GM23338 (cell line): Measurements from ENCODE around the gene TNFSF9. TPM values are rescaled to one million over a fixed set of nuclear protein-coding genes. Genes with fewer than 3 reads are reported as not detected.

Experiments used
- ATAC-seq: fragments of 200-7000 bp; cut with Tn5 transposase; 3 replicates; pipeline ENCODE4 v1.9.1; 2020
- DNase-seq: peaks from one replicate; pipeline ENCODE4 v3.0.0-alpha.2; 2015; ENCODE audit warnings: low spot score
- H2AFZ ChIP-seq: fragments of 200-600 bp; sonication (generic); 2 replicates; pipeline ENCODE4 v1.8.0; 2016; ENCODE audit warnings: antibody characterized with exemption, mild to moderate bottlenecking, moderate library complexity
- H3F3A ChIP-seq: fragments of 200-600 bp; sonication (generic); replicated peaks from 2 replicates; pipeline ENCODE4 v1.8.0; 2017; ENCODE audit warnings: antibody characterized with exemption, mixed run types, low read depth
- H3K27ac ChIP-seq: fragments of 200-600 bp; sonication (generic); 2 replicates; pipeline ENCODE4 v1.6.1; 2016; ENCODE audit warnings: low read depth
- H3K27me3 ChIP-seq: fragments of 200-600 bp; sonication (generic); 2 replicates; pipeline ENCODE4 v1.8.0; 2016; ENCODE audit warnings: mild to moderate bottlenecking, mixed run types, moderate library complexity; ENCODE audit not compliant: insufficient read depth
- H3K36me3 ChIP-seq: fragments of 200-600 bp; sonication (generic); 2 replicates; pipeline ENCODE4 v1.8.0; 2016; ENCODE audit warnings: mild to moderate bottlenecking; ENCODE audit not compliant: insufficient read depth
- H3K4me1 ChIP-seq: fragments of 200-600 bp; sonication (generic); 2 replicates; pipeline ENCODE4 v1.8.0; 2016; ENCODE audit warnings: mild to moderate bottlenecking, moderate library complexity; ENCODE audit not compliant: insufficient read depth
- H3K4me2 ChIP-seq: fragments of 200-600 bp; sonication (generic); 2 replicates; pipeline ENCODE4 v1.7.1; 2017; ENCODE audit warnings: mixed run types
- H3K4me3 ChIP-seq: fragments of 200-600 bp; sonication (generic); 2 replicates; pipeline ENCODE4 v1.6.1; 2016; ENCODE audit warnings: mixed run types
- H3K79me2 ChIP-seq: fragments of 200-600 bp; sonication (generic); replicated peaks from 2 replicates; pipeline ENCODE4 v1.8.0; 2017; ENCODE audit warnings: mild to moderate bottlenecking; ENCODE audit not compliant: insufficient read depth
- H3K9me2 ChIP-seq: fragments of 200-600 bp; sonication (generic); 2 replicates; pipeline ENCODE4 v1.8.0; 2017; ENCODE audit not compliant: insufficient read depth
- H4K20me1 ChIP-seq: fragments of 200-600 bp; sonication (generic); replicated peaks from 2 replicates; pipeline ENCODE4 v1.8.0; 2017; ENCODE audit warnings: mild to moderate bottlenecking; ENCODE audit not compliant: insufficient read depth
- H3K27ac Mint-ChIP-seq: 2 replicates; pipeline ENCODE4 v1.8.0; 2020; ENCODE audit warnings: inconsistent platforms, mild to moderate bottlenecking, moderate library complexity, mixed read lengths
- H3K27me3 Mint-ChIP-seq: 3 replicates; pipeline ENCODE4 v1.8.0; 2022; ENCODE audit warnings: low read depth, mild to moderate bottlenecking, moderate library complexity, mixed read lengths, inconsistent platforms; ENCODE audit not compliant: insufficient read depth, poor library complexity
- H3K36me3 Mint-ChIP-seq: 3 replicates; pipeline ENCODE4 v1.8.0; 2021; ENCODE audit warnings: low read depth, mild to moderate bottlenecking, inconsistent platforms, moderate library complexity, mixed read lengths
- H3K4me1 Mint-ChIP-seq: 3 replicates; pipeline ENCODE4 v1.8.0; 2020; ENCODE audit warnings: mild to moderate bottlenecking, inconsistent platforms, mixed read lengths
- H3K4me3 Mint-ChIP-seq: 3 replicates; pipeline ENCODE4 v1.8.0; 2021; ENCODE audit warnings: moderate library complexity, mild to moderate bottlenecking, inconsistent platforms, mixed read lengths
- H3K9me3 Mint-ChIP-seq: 3 replicates; pipeline ENCODE4 v1.8.0; 2020; ENCODE audit warnings: moderate library complexity, mild to moderate bottlenecking, inconsistent platforms, mixed read lengths
- CREB1 ChIP-seq: fragments of 250-450 bp; sonication (Bioruptor Pico); IDR thresholded peaks from 2 replicates; pipeline ENCODE4 v1.5.0; 2020; ENCODE audit warnings: low read depth, mild to moderate bottlenecking, moderate library complexity
- CTCF ChIP-seq, 2 experiments: fragments of 200-600 bp in 1 of 2; sonication (generic) in 1 of 2; conservative IDR thresholded peaks; 2 replicates each; pipeline versions ENCODE4 v1.5.1 to v1.6.1; 2016 to 2017; ENCODE audit warnings: antibody characterized with exemption in 2 of 2, low read depth in 2 of 2, mild to moderate bottlenecking in 2 of 2, moderate library complexity in 1 of 2
- EZH2 ChIP-seq: fragments of 200-600 bp; sonication (generic); IDR thresholded peaks from one replicate; pipeline ENCODE4 v1.8.0; 2017; ENCODE audit warnings: antibody characterized with exemption, mild to moderate bottlenecking, low read depth; ENCODE audit not compliant: unreplicated experiment
- EZH2phosphoT487 ChIP-seq: fragments of 200-600 bp; sonication (generic); IDR thresholded peaks from one replicate; pipeline ENCODE4 v1.8.1; 2018; ENCODE audit warnings: antibody characterized with exemption; ENCODE audit not compliant: unreplicated experiment
- JUNB ChIP-seq: IDR thresholded peaks from one replicate; pipeline ENCODE4 v1.6.1; 2016; ENCODE audit warnings: antibody characterized with exemption; ENCODE audit not compliant: unreplicated experiment
- NANOG ChIP-seq: IDR thresholded peaks from 2 replicates; pipeline ENCODE4 v1.6.1; 2016; ENCODE audit warnings: antibody characterized with exemption, borderline replicate concordance
- POLR2AphosphoS5 ChIP-seq: IDR thresholded peaks from 2 replicates; pipeline ENCODE4 v1.6.1; 2016; ENCODE audit warnings: antibody characterized with exemption, low read depth
- STAT1 ChIP-seq: IDR thresholded peaks from one replicate; pipeline ENCODE4 v1.6.1; 2016; ENCODE audit warnings: antibody characterized with exemption; ENCODE audit not compliant: unreplicated experiment
- ZNF114 ChIP-seq: fragments of 250-450 bp; sonication (Bioruptor Pico); IDR thresholded peaks from 2 replicates; pipeline ENCODE4 v1.5.0; 2020; ENCODE audit warnings: mild to moderate bottlenecking, moderate library complexity
- ZNF331 ChIP-seq: fragments of 250-450 bp; sonication (Bioruptor Pico); IDR thresholded peaks from 2 replicates; pipeline ENCODE4 v1.5.0; 2020; ENCODE audit warnings: low read depth, mild to moderate bottlenecking, moderate library complexity
- polyA plus RNA-seq: library from polyadenylated mRNA; unstranded; fragments of >200 nt; fragmentation: Nextera tagmentation; extraction: Ambion mirVana; gene quantifications from 2 replicates; pipeline ENCODE4 v1.2.1, GENCODE V29; 2016
- total RNA-seq: library from RNA; depleted of rRNA; stranded (reverse); fragments of >200 nt; shearing (Covaris generic); gene quantifications from 2 replicates; pipeline ENCODE4 v1.2.3, GENCODE V29; 2014
- TF ChIP-seq, protein P1 (sequence below): IDR thresholded peaks from 2 replicates; pipeline ENCODE4 v1.6.1; 2016; ENCODE audit warnings: antibody characterized with exemption
- TF ChIP-seq, protein P2 (sequence below): fragments of 250-450 bp; sonication (Bioruptor Pico); IDR thresholded peaks from 2 replicates; pipeline ENCODE4 v1.5.0; 2020; ENCODE audit warnings: mild to moderate bottlenecking, moderate library complexity
- TF ChIP-seq, protein P3 (sequence below): IDR thresholded peaks from one replicate; pipeline ENCODE4 v1.6.1; 2018; ENCODE audit warnings: antibody characterized with exemption; ENCODE audit not compliant: unreplicated experiment

Gene TNFSF9
- total and polyA plus RNA-seq, 2 experiments from 2014 or later: 2.6 to 9.1 TPM

DNA sequence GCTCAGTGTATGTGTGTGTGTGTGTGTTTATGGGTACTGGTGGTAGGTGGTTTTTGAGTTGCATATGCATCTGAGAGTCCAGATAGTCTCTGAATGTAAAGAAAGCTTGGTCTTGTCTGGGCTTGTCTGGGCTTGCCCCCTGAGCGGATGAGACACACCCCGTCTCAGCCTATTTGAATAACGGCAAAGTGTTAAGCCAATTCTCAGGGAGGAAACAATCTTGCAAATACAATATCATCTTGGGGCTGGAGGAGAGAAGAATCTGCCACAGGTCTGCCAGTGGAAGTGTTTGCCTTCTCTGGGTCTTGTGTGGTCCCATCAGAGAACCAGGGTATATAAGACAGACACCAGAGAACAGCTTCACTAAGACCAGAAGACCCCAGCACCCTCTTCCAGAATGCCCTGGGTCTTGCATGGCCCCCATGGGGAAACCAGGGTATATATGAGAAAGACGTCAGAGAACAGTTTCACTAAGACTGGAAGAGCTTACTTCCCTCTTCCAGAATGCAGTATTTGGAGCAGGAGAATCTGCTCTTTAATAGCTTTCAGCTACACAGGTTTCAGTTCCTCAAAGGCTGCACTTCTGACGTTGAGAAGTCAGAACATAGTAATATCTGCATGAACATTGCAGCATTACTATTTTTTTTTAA lies 46.8 kb downstream of the TNFSF9 start:
- no peak overlapping the region for H3K27ac Mint-ChIP-seq

More for the DNA sequence above, 46.8 kb downstream of the TNFSF9 start:
- Histone ChIP-seq H3K9me2 (no peaks in the 10 kb centered on the region; the same call in 1 of the 2 replicates), H3K4me3 (no peak overlapping the region), H3K4me2 (no peak overlapping the region), H2AFZ (peak overlapping the region; percentile 59; the same call in 1 of the 2 replicates), H3K4me1 (peaks cover 19% of the 10 kb centered on the region), H3K27ac (no peak overlapping the region), H4K20me1 (no peaks in the 10 kb centered on the region), H3F3A (no peaks in the 10 kb centered on the region), H3K36me3 (peaks cover 11% of the 10 kb centered on the region; the same call in 1 of the 2 replicates), H3K27me3 (no peaks in the 10 kb centered on the region), H3K79me2 (no peaks in the 10 kb centered on the region)
- Mint-ChIP-seq H3K36me3 (peaks cover 14% of the 10 kb centered on the region; the same call in 2 of the 3 replicates), H3K27me3 (peaks cover 4% of the 10 kb centered on the region), H3K9me3 (peaks cover 23% of the 10 kb centered on the region), H3K4me1 (no peaks in the 10 kb centered on the region), H3K4me3 (no peak overlapping the region)
- no peak for DNase-seq
- ATAC-seq: no peak
- TF ChIP-seq JUNB: no peak
- TF ChIP-seq EZH2phosphoT487: no peak
- TF ChIP-seq CTCF (conservative IDR thresholded peaks at IDR 0.05; ENCODE audit: low read depth in 2 of 2): no peak
- TF ChIP-seq, protein P1, sequence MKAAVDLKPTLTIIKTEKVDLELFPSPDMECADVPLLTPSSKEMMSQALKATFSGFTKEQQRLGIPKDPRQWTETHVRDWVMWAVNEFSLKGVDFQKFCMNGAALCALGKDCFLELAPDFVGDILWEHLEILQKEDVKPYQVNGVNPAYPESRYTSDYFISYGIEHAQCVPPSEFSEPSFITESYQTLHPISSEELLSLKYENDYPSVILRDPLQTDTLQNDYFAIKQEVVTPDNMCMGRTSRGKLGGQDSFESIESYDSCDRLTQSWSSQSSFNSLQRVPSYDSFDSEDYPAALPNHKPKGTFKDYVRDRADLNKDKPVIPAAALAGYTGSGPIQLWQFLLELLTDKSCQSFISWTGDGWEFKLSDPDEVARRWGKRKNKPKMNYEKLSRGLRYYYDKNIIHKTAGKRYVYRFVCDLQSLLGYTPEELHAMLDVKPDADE: no peak
- no peak for TF ChIP-seq POLR2AphosphoS5
- TF ChIP-seq CREB1: no peak
- TF ChIP-seq, protein P2, sequence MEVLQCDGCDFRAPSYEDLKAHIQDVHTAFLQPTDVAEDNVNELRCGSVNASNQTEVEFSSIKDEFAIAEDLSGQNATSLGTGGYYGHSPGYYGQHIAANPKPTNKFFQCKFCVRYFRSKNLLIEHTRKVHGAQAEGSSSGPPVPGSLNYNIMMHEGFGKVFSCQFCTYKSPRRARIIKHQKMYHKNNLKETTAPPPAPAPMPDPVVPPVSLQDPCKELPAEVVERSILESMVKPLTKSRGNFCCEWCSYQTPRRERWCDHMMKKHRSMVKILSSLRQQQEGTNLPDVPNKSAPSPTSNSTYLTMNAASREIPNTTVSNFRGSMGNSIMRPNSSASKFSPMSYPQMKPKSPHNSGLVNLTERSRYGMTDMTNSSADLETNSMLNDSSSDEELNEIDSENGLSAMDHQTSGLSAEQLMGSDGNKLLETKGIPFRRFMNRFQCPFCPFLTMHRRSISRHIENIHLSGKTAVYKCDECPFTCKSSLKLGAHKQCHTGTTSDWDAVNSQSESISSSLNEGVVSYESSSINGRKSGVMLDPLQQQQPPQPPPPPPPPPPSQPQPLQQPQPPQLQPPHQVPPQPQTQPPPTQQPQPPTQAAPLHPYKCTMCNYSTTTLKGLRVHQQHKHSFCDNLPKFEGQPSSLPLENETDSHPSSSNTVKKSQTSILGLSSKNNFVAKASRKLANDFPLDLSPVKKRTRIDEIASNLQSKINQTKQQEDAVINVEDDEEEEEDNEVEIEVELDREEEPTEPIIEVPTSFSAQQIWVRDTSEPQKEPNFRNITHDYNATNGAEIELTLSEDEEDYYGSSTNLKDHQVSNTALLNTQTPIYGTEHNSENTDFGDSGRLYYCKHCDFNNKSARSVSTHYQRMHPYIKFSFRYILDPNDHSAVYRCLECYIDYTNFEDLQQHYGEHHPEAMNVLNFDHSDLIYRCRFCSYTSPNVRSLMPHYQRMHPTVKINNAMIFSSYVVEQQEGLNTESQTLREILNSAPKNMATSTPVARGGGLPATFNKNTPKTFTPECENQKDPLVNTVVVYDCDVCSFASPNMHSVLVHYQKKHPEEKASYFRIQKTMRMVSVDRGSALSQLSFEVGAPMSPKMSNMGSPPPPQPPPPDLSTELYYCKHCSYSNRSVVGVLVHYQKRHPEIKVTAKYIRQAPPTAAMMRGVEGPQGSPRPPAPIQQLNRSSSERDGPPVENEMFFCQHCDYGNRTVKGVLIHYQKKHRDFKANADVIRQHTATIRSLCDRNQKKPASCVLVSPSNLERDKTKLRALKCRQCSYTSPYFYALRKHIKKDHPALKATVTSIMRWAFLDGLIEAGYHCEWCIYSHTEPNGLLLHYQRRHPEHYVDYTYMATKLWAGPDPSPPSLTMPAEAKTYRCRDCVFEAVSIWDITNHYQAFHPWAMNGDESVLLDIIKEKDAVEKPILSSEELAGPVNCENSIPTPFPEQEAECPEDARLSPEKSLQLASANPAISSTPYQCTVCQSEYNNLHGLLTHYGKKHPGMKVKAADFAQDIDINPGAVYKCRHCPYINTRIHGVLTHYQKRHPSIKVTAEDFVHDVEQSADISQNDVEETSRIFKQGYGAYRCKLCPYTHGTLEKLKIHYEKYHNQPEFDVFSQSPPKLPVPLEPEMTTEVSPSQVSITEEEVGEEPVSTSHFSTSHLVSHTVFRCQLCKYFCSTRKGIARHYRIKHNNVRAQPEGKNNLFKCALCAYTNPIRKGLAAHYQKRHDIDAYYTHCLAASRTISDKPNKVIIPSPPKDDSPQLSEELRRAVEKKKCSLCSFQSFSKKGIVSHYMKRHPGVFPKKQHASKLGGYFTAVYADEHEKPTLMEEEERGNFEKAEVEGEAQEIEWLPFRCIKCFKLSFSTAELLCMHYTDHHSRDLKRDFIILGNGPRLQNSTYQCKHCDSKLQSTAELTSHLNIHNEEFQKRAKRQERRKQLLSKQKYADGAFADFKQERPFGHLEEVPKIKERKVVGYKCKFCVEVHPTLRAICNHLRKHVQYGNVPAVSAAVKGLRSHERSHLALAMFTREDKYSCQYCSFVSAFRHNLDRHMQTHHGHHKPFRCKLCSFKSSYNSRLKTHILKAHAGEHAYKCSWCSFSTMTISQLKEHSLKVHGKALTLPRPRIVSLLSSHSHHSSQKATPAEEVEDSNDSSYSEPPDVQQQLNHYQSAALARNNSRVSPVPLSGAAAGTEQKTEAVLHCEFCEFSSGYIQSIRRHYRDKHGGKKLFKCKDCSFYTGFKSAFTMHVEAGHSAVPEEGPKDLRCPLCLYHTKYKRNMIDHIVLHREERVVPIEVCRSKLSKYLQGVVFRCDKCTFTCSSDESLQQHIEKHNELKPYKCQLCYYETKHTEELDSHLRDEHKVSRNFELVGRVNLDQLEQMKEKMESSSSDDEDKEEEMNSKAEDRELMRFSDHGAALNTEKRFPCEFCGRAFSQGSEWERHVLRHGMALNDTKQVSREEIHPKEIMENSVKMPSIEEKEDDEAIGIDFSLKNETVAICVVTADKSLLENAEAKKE (CRISPR knock-in tag): no peak
- TF ChIP-seq NANOG: no peak
- TF ChIP-seq ZNF114 (CRISPR knock-in tag): no peak
- no peak for TF ChIP-seq STAT1
- no peak for TF ChIP-seq ZNF331
- TF ChIP-seq, protein P3, sequence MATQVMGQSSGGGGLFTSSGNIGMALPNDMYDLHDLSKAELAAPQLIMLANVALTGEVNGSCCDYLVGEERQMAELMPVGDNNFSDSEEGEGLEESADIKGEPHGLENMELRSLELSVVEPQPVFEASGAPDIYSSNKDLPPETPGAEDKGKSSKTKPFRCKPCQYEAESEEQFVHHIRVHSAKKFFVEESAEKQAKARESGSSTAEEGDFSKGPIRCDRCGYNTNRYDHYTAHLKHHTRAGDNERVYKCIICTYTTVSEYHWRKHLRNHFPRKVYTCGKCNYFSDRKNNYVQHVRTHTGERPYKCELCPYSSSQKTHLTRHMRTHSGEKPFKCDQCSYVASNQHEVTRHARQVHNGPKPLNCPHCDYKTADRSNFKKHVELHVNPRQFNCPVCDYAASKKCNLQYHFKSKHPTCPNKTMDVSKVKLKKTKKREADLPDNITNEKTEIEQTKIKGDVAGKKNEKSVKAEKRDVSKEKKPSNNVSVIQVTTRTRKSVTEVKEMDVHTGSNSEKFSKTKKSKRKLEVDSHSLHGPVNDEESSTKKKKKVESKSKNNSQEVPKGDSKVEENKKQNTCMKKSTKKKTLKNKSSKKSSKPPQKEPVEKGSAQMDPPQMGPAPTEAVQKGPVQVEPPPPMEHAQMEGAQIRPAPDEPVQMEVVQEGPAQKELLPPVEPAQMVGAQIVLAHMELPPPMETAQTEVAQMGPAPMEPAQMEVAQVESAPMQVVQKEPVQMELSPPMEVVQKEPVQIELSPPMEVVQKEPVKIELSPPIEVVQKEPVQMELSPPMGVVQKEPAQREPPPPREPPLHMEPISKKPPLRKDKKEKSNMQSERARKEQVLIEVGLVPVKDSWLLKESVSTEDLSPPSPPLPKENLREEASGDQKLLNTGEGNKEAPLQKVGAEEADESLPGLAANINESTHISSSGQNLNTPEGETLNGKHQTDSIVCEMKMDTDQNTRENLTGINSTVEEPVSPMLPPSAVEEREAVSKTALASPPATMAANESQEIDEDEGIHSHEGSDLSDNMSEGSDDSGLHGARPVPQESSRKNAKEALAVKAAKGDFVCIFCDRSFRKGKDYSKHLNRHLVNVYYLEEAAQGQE: no peak
- TF ChIP-seq EZH2: no peak
